GM23338 (cell line): ENCODE measurements around the gene NELL2. TPM values are rescaled to one million over a fixed set of nuclear protein-coding genes. Genes with fewer than 3 reads are reported as not detected.

Experiments used
- ATAC-seq: fragments of 200-7000 bp; cut with Tn5 transposase; 3 replicates; pipeline ENCODE4 v1.9.1; 2020
- DNase-seq: peaks from one replicate; pipeline ENCODE4 v3.0.0-alpha.2; 2015; ENCODE audit warnings: low spot score
- H2AFZ ChIP-seq: fragments of 200-600 bp; sonication (generic); 2 replicates; pipeline ENCODE4 v1.8.0; 2016; ENCODE audit warnings: antibody characterized with exemption, mild to moderate bottlenecking, moderate library complexity
- H3F3A ChIP-seq: fragments of 200-600 bp; sonication (generic); replicated peaks from 2 replicates; pipeline ENCODE4 v1.8.0; 2017; ENCODE audit warnings: antibody characterized with exemption, mixed run types, low read depth
- H3K27ac ChIP-seq: fragments of 200-600 bp; sonication (generic); 2 replicates; pipeline ENCODE4 v1.6.1; 2016; ENCODE audit warnings: low read depth
- H3K27me3 ChIP-seq: fragments of 200-600 bp; sonication (generic); 2 replicates; pipeline ENCODE4 v1.8.0; 2016; ENCODE audit warnings: mild to moderate bottlenecking, mixed run types, moderate library complexity; ENCODE audit not compliant: insufficient read depth
- H3K36me3 ChIP-seq: fragments of 200-600 bp; sonication (generic); 2 replicates; pipeline ENCODE4 v1.8.0; 2016; ENCODE audit warnings: mild to moderate bottlenecking; ENCODE audit not compliant: insufficient read depth
- H3K4me1 ChIP-seq: fragments of 200-600 bp; sonication (generic); 2 replicates; pipeline ENCODE4 v1.8.0; 2016; ENCODE audit warnings: mild to moderate bottlenecking, moderate library complexity; ENCODE audit not compliant: insufficient read depth
- H3K4me2 ChIP-seq: fragments of 200-600 bp; sonication (generic); 2 replicates; pipeline ENCODE4 v1.7.1; 2017; ENCODE audit warnings: mixed run types
- H3K4me3 ChIP-seq: fragments of 200-600 bp; sonication (generic); 2 replicates; pipeline ENCODE4 v1.6.1; 2016; ENCODE audit warnings: mixed run types
- H3K79me2 ChIP-seq: fragments of 200-600 bp; sonication (generic); replicated peaks from 2 replicates; pipeline ENCODE4 v1.8.0; 2017; ENCODE audit warnings: mild to moderate bottlenecking; ENCODE audit not compliant: insufficient read depth
- H3K9me2 ChIP-seq: fragments of 200-600 bp; sonication (generic); 2 replicates; pipeline ENCODE4 v1.8.0; 2017; ENCODE audit not compliant: insufficient read depth
- H4K20me1 ChIP-seq: fragments of 200-600 bp; sonication (generic); replicated peaks from 2 replicates; pipeline ENCODE4 v1.8.0; 2017; ENCODE audit warnings: mild to moderate bottlenecking; ENCODE audit not compliant: insufficient read depth
- H3K27ac Mint-ChIP-seq: 2 replicates; pipeline ENCODE4 v1.8.0; 2020; ENCODE audit warnings: inconsistent platforms, mild to moderate bottlenecking, moderate library complexity, mixed read lengths
- H3K27me3 Mint-ChIP-seq: 3 replicates; pipeline ENCODE4 v1.8.0; 2022; ENCODE audit warnings: low read depth, mild to moderate bottlenecking, moderate library complexity, mixed read lengths, inconsistent platforms; ENCODE audit not compliant: insufficient read depth, poor library complexity
- H3K36me3 Mint-ChIP-seq: 3 replicates; pipeline ENCODE4 v1.8.0; 2021; ENCODE audit warnings: low read depth, mild to moderate bottlenecking, inconsistent platforms, moderate library complexity, mixed read lengths
- H3K4me1 Mint-ChIP-seq: 3 replicates; pipeline ENCODE4 v1.8.0; 2020; ENCODE audit warnings: mild to moderate bottlenecking, inconsistent platforms, mixed read lengths
- H3K4me3 Mint-ChIP-seq: 3 replicates; pipeline ENCODE4 v1.8.0; 2021; ENCODE audit warnings: moderate library complexity, mild to moderate bottlenecking, inconsistent platforms, mixed read lengths
- H3K9me3 Mint-ChIP-seq: 3 replicates; pipeline ENCODE4 v1.8.0; 2020; ENCODE audit warnings: moderate library complexity, mild to moderate bottlenecking, inconsistent platforms, mixed read lengths
- CREB1 ChIP-seq: fragments of 250-450 bp; sonication (Bioruptor Pico); IDR thresholded peaks from 2 replicates; pipeline ENCODE4 v1.5.0; 2020; ENCODE audit warnings: low read depth, mild to moderate bottlenecking, moderate library complexity
- CTCF ChIP-seq, 2 experiments: fragments of 200-600 bp in 1 of 2; sonication (generic) in 1 of 2; conservative IDR thresholded peaks; 2 replicates each; pipeline versions ENCODE4 v1.5.1 to v1.6.1; 2016 to 2017; ENCODE audit warnings: antibody characterized with exemption in 2 of 2, low read depth in 2 of 2, mild to moderate bottlenecking in 2 of 2, moderate library complexity in 1 of 2
- JUNB ChIP-seq: IDR thresholded peaks from one replicate; pipeline ENCODE4 v1.6.1; 2016; ENCODE audit warnings: antibody characterized with exemption; ENCODE audit not compliant: unreplicated experiment
- NANOG ChIP-seq: IDR thresholded peaks from 2 replicates; pipeline ENCODE4 v1.6.1; 2016; ENCODE audit warnings: antibody characterized with exemption, borderline replicate concordance
- POLR2AphosphoS5 ChIP-seq: IDR thresholded peaks from 2 replicates; pipeline ENCODE4 v1.6.1; 2016; ENCODE audit warnings: antibody characterized with exemption, low read depth
- REST ChIP-seq: IDR thresholded peaks from one replicate; pipeline ENCODE4 v1.6.1; 2018; ENCODE audit warnings: antibody characterized with exemption; ENCODE audit not compliant: unreplicated experiment
- STAT1 ChIP-seq: IDR thresholded peaks from one replicate; pipeline ENCODE4 v1.6.1; 2016; ENCODE audit warnings: antibody characterized with exemption; ENCODE audit not compliant: unreplicated experiment
- ZNF114 ChIP-seq: fragments of 250-450 bp; sonication (Bioruptor Pico); IDR thresholded peaks from 2 replicates; pipeline ENCODE4 v1.5.0; 2020; ENCODE audit warnings: mild to moderate bottlenecking, moderate library complexity
- polyA plus RNA-seq: library from polyadenylated mRNA; unstranded; fragments of >200 nt; fragmentation: Nextera tagmentation; extraction: Ambion mirVana; gene quantifications from 2 replicates; pipeline ENCODE4 v1.2.1, GENCODE V29; 2016
- total RNA-seq: library from RNA; depleted of rRNA; stranded (reverse); fragments of >200 nt; shearing (Covaris generic); gene quantifications from 2 replicates; pipeline ENCODE4 v1.2.3, GENCODE V29; 2014

NELL2 gene
- total and polyA plus RNA-seq, 2 experiments from 2014 or later: 25.1 to 99.5 TPM

- DNase-seq (no peak), ATAC-seq (no peak)
- TF ChIP-seq CREB1: no peak
- no peak for TF ChIP-seq POLR2AphosphoS5
- TF ChIP-seq STAT1: no peak
- TF ChIP-seq JUNB: no peak
- TF ChIP-seq ZNF114 (CRISPR knock-in tag): no peak
- Histone ChIP-seq H3K4me3 (no peak overlapping the region), H3K9me2 (0 out of 2 replicates have a peak, but pooled peaks cover 3% of the 10 kb centered on the region), H2AFZ (no peak overlapping the region), H3K79me2 (no peaks in the 10 kb centered on the region), H3F3A (no peaks in the 10 kb centered on the region), H3K4me1 (no peaks in the 10 kb centered on the region; the same call in 1 of the 2 replicates), H4K20me1 (no peaks in the 10 kb centered on the region), H3K27me3 (no peaks in the 10 kb centered on the region), H3K4me2 (no peak overlapping the region), H3K36me3 (no peaks in the 10 kb centered on the region; the same call in 1 of the 2 replicates), H3K27ac (no peak overlapping the region)
- Mint-ChIP-seq H3K4me3 (no peak overlapping the region), H3K27ac (no peak overlapping the region), H3K4me1 (no peaks in the 10 kb centered on the region; the same call in 2 of the 3 replicates), H3K36me3 (no peaks in the 10 kb centered on the region), H3K9me3 (no peaks in the 10 kb centered on the region), H3K27me3 (no peaks in the 10 kb centered on the region)
Measured at GRCh38 chr12:44708218-44708617, 167.9 kb downstream of the NELL2 start.

GRCh38 chr12:44703182-44703910 is 172.8 kb downstream of the NELL2 start:
- Mint-ChIP-seq H3K27me3 (peaks cover 2% of the 10 kb centered on the region), H3K9me3 (no peaks in the 10 kb centered on the region), H3K4me3 (no peak overlapping the region), H3K4me1 (peaks cover 6% of the 10 kb centered on the region; the same call in 2 of the 3 replicates), H3K36me3 (no peaks in the 10 kb centered on the region), H3K27ac (no peak overlapping the region)
- H3F3A ChIP-seq: no peaks in the 10 kb centered on the region
- H3K4me1 ChIP-seq: no peaks in the 10 kb centered on the region
- no peak for ATAC-seq
- H4K20me1 ChIP-seq: no peaks in the 10 kb centered on the region
- no peak overlapping the region for H3K4me3 ChIP-seq
- TF ChIP-seq CTCF (conservative IDR thresholded peaks at IDR 0.05; ENCODE audit: low read depth in 2 of 2): no peak
- no peak for TF ChIP-seq NANOG
- TF ChIP-seq REST: no peak
- no peaks in the 10 kb centered on the region for H3K79me2 ChIP-seq
- no peaks in the 10 kb centered on the region for H3K9me2 ChIP-seq
- no peaks in the 10 kb centered on the region for H3K27me3 ChIP-seq
- no peak overlapping the region for H2AFZ ChIP-seq
- no peak overlapping the region for H3K4me2 ChIP-seq
- no peak for DNase-seq
- no peaks in the 10 kb centered on the region; the same call in 1 of the 2 replicates for H3K36me3 ChIP-seq
- H3K27ac ChIP-seq: no peak overlapping the region
